ENCODE results near the gene CS.
"Not testable (repeated sequence)": the region's sequence is repeated elsewhere in the genome, so short reads cannot be mapped to it uniquely, and the experiment has no call there.

The CS gene

GRCh38 chr12:56280849-56281248 lies 19.3 kb downstream of the CS start:
- no peak for DNase-seq (ENCODE audit: low read depth in 2 of 2)

GRCh38 chr12:56278905-56279304 lies 21.2 kb downstream of the CS start:
- DNase-seq (ENCODE audit: low read depth in 2 of 2): no peak

DNA sequence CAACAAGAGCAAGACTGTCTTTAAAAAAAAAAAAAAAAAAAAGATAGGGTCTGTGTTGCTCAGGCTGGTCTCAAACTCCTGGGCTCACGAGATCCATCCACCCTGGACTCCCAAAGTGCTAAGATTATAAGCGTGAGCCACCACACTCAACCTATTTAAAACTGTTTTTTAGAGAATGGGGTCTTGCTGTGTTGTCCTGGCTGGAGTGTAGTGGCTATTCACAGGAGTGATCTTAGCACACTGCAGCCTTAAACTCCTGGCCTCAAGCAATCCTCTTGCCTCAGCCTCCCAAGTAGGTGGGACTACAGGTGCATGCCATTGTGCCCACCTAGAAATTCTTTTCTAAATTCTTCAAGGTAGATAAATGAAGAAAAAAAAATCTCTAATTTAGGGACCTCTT lies 25.8 kb downstream of the CS start:
- no peak for DNase-seq (ENCODE audit: low read depth in 2 of 2)

GRCh38 chr12:56272468-56272867 lies 27.7 kb downstream of the CS start:
- DNase-seq (ENCODE audit: low read depth in 2 of 2): not testable (repeated sequence)

DNA sequence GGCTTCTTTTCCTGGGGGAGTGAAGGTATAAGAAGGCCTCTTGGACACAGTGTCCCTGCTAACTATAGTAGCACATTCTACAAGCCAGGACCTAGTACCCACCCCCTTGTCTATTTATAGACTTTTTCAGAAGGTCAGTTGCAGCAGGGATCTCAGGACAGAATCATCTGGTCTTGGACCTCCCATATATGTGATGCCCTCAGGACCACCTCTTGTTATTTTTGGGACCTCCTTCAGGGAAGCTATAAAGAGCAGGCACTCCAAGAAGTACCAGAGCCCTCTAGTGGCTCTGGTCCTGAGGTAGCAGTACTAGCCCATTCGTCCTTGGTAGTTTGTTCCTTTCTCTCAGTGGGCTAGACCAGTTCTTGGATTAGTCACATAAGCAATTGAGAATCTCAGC lies 29.1 kb downstream of the CS start:
- DNase-seq (ENCODE audit: low read depth in 2 of 2): no peak

GRCh38 chr12:56267443-56268071 lies 32.6 kb downstream of the CS start:
- no peak for DNase-seq (ENCODE audit: low read depth in 2 of 2)

DNA sequence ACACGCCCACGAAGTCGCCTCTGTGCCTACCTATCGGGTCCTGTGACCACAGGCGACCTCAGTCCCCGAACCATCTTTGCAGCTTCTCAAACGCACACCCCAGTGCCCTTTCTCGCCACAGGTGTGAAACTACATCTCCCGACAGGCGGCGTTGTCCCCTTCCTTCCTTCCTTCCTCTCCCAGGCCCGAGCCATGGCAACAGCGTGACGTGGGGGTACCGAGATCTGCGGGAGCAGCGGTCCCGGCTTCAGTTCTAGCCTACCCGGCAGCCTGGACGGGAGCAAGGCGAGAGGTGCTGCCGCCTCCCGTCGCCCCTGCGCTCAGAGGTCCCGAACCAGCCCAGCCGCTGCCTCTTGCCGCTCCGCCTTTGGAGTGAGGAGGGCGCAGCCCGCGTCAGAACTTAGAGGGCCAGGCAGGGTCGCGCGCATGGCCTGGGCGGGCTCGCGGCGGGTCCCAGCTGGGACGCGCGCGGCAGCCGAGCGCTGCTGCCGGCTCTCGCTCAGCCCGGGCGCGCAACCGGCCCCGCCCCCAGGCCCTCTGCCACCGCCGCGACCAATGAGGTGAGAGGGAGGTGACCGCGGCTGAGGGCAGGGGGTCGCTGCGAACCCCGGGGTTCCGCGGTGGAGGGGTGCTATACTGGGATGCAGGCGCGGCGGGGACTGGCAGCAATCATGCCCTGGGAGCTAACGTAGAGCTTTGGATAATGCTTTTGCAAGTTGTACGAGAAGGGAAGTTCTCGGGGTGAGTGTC lies 33.3 kb downstream of the CS start, which contains the start of gene COQ10A:
Gene COQ10A (plus strand): TSS at position 250 of the 750 bp plus-strand sequence. CDS start 177 bp downstream, at position 427.
- peak; percentile 81 to 83 for DNase-seq (ENCODE audit: low read depth in 2 of 2)

GRCh38 chr12:56266068-56266692 lies 34.0 kb downstream of the CS start:
- not testable (repeated sequence) for DNase-seq (ENCODE audit: low read depth in 2 of 2)

DNA sequence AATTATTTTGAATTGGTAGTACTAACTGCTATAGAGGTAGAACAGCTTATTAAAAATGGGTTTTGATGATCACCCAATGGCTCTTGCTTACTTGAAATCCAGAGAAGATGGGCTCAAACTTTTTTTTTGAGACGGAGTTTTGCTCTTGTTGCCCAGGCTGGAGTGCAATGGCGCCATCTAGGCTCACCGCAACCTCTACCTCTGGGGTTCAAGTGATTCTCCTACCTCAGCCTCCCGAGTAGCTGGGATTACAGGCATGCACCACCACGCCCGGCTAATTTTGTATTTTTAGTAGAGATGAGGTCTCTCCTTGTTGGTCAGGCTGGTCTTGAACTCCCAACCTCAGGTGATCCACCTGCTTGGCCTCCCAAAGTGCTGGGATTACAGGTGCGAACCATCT lies 37.2 kb downstream of the CS start:
- DNase-seq (ENCODE audit: low read depth in 2 of 2): not testable (repeated sequence)

- no peak for DNase-seq (ENCODE audit: low read depth in 2 of 2)
Observed at GRCh38 chr12:56261503-56262232, 38.5 kb downstream of the CS start.

- DNase-seq (ENCODE audit: low read depth in 2 of 2): no peak
Observed at GRCh38 chr12:56260921-56261320, 39.2 kb downstream of the CS start.

- no peak for DNase-seq (ENCODE audit: low read depth in 2 of 2)
Observed at GRCh38 chr12:56260380-56260779, 39.8 kb downstream of the CS start.

DNA sequence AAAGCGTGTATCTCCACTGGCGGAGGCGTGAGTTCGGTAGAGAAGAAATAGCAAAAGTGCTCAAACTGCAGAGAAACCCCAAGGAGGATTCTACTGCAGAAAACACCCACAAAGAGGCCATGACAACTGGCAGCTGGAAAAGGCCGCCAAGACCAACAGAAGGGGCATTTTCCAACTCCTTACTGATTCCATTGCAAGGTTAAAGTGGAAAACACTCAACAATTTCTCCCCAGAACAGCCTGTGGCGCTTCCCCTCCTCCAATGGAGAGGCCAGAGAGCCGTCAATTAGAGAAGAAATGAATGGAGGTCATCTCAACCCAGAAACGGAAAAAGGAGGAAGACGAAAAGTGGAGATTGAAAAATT lies 41.3 kb downstream of the CS start:
- DNase-seq (ENCODE audit: low read depth in 2 of 2): no peak

GRCh38 chr12:56258068-56258819 lies 41.9 kb downstream of the CS start, which contains the start of gene ANKRD52:
TSS of gene ANKRD52 (minus strand) at chr12:56258384. CDS start at chr12:56258269, 115 bp downstream.
- DNase-seq (ENCODE audit: low read depth in 2 of 2): peak; percentile 17 to 75

- DNase-seq (ENCODE audit: low read depth in 2 of 2): no peak
Observed at GRCh38 chr12:56257491-56258067, 42.6 kb downstream of the CS start.

GRCh38 chr12:56257071-56257470 lies 43.1 kb downstream of the CS start:
- no peak for DNase-seq (ENCODE audit: low read depth in 2 of 2)

GRCh38 chr12:56256326-56256960 lies 43.7 kb downstream of the CS start:
- no peak for DNase-seq (ENCODE audit: low read depth in 2 of 2)

DNA sequence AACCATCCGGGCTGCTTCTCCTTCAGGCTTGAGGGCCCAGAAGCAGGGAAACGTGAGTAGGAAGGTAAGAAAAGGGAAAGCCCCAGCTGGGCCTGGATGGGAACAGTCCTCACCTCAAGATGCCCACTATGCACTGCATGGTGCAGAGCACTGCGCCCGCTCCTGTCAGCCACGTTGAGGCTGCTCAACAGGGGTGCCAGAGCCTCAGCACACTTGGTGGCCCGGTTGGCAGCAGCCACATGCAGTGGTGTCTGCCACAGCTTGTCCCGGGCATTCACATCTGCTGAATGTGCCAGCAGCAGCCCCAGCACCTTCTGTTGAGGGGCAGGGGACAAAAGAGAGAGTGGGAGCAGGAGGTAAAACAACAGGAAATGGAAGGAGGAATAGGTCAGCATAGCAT lies 44.5 kb downstream of the CS start:
- no peak for DNase-seq (ENCODE audit: low read depth in 2 of 2)

- no peak for DNase-seq (ENCODE audit: low read depth in 2 of 2)
Observed at GRCh38 chr12:56253091-56253490, 47.0 kb downstream of the CS start.

DNA sequence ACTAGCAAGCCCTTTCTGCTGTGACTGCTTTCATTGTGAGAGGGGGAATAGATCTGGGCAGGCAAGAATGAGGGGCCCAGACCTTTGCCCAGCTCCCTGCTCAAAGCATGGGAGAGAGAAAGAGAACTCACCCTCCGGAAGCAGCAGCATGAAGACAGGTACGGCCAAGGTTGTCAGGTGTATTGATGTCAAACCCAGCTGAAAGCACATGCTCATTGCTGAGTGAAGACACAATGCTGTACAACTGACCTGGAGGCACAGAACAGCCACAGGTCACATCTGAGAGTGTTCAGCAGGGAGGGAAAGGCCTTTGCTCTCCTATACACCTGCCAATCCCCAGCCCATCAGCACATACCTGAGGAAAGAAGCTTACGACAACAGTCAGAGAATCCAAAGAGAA lies 47.5 kb downstream of the CS start:
- DNase-seq (ENCODE audit: low read depth in 2 of 2): no peak

DNA sequence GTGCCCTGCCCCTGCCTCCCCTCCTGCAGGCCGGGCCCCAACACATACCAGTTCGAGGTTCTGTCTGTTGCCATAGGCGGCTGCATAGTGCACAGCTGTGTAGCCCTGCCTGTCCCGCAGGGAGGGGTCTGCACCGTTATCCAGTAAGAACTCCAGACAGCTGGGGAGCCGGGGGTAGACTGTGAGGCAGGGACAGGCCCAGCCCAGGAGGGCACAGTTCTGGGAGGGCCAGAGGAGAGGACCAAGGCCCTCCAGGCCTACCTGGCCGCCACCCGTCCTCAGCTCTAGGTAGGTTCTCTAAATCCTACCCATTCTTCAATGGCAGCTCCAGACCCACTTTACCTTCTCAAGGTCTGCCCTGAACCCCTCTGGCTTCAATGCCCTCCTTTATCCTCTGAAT lies 51.4 kb downstream of the CS start:
- no peak for DNase-seq (ENCODE audit: low read depth in 2 of 2)

Data from stimulated activated CD8-positive, alpha-beta memory T cell treated with anti-CD3 and anti-CD28 coated beads, Interleukin-7, amount 100 ng/mL, for 4 hours (primary cell).